Loucy (cell line): ENCODE data around the gene STRADA.

Experiments used
- CTCF ChIP-seq: fragments of 200-600 bp; sonication (generic); conservative IDR thresholded peaks from 2 replicates; pipeline ENCODE4 v1.5.1; 2014; ENCODE audit warnings: mild to moderate bottlenecking, antibody characterized with exemption, low read length
- EZH2phosphoT487 ChIP-seq: fragments of 200-600 bp; IDR thresholded peaks from 2 replicates; pipeline ENCODE4 v1.6.1; 2018; ENCODE audit warnings: antibody characterized with exemption, mild to moderate bottlenecking, moderate library complexity, borderline replicate concordance

GRCh38 chr17:63758428-63758827, 16.8 kb upstream of the STRADA start:
- no peak for TF ChIP-seq CTCF
- no peak for TF ChIP-seq EZH2phosphoT487
